Pancreas (tissue), 10 donors: ENCODE data around the gene PLA2G6. TPM values are rescaled to one million over a fixed set of nuclear protein-coding genes. Genes with fewer than 3 reads are reported as not detected.

Experiments used
- ATAC-seq, 4 donors: fragments of 200-7000 bp; cut with Tn5 transposase; one replicate each; pipeline versions ENCODE4 v1.8.0 to v1.9.1; 2020; ENCODE audit warnings: mild to moderate bottlenecking in 4 of 4, moderate library complexity in 4 of 4
- DNase-seq, 6 donors: peaks; one replicate each; pipeline ENCODE4 v3.0.0-alpha.2; 2020
- FAIRE-seq: peaks from 2 replicates; lab custom pipeline; 2012; peaks lifted over from hg19 to GRCh38; lab: Jason Lieb, UNC
- H3K27ac ChIP-seq, 4 donors: fragments of 200-600 bp; sonication (generic); 1 replicate in 3 of 4; 2 replicates in 1 of 4; pipeline versions ENCODE4 v1.5.0 to v1.8.0; 2020
- H3K27me3 ChIP-seq, 4 donors: fragments of 200-600 bp; one replicate each; pipeline ENCODE4 v1.8.0; 2021
- H3K36me3 ChIP-seq, 3 donors: fragments of 200-600 bp; sonication (generic) in 1 of 3; one replicate each; pipeline versions ENCODE4 v1.5.0 to v1.8.0; 2020 to 2021
- H3K4me1 ChIP-seq, 3 donors: fragments of 200-600 bp; one replicate each; pipeline ENCODE4 v1.8.0; 2021
- H3K4me3 ChIP-seq, 4 donors: fragments of 200-600 bp; sonication (generic) in 2 of 4; one replicate each; pipeline versions ENCODE4 v1.5.0 to v1.8.0; 2020 to 2021
- H3K9me3 ChIP-seq, 4 donors: fragments of 200-600 bp; one replicate each; pipeline ENCODE4 v1.8.0; 2021
- WGBS, 2 donors: extraction: QIAGEN DNeasy Blood & Tissue Kit; methylation state at CpG; one replicate each; pipeline ENCODE4 v1.1.7; 2013; 5-methylcytosine and 5-hydroxymethylcytosine counted together
- intact Hi-C, 3 donors: fragments of 100-400 bp; cut with DNase I; formaldehyde crosslinking; loops; one replicate each; pipeline versions ENCODE4 v1.11.1 to v1.14.2; 2022
- polyA plus RNA-seq, 2 donors: library from polyadenylated mRNA; stranded (reverse); fragments of 200-250 nt; gene quantifications; one replicate each; pipeline ENCODE4 v1.2.3, GENCODE V29; 2013
- total RNA-seq, 6 donors: library from RNA; stranded (reverse); fragmentation: NEBNext Ultra II Directional in 4 of 6; extraction: Animal tissue kit (Norgen Biotek cat#: 25700) in 4 of 6; gene quantifications; one replicate each; pipeline versions ENCODE4 v1.2.1 to v1.2.4, GENCODE V29; 2021 to 2023
- TF ChIP-seq, protein P1 (sequence below), 4 donors: fragments of 200-600 bp; sonication (generic) in 3 of 4; IDR thresholded peaks; one replicate each; pipeline versions ENCODE4 v1.5.0 to v1.8.0; 2021; ENCODE audit warnings: antibody characterized with exemption in 4 of 4
- donor health status: healthy with polysubstance abuse.
- donor health status: DM: no; HTN: no; CAD: no; lungs with moderate emphysema.
- donor health status: DM: no; HTN: no; CAD: no.
- donor health status: control.
- donor health status: control.
- donor health status: Bipolar disorder and iron deficiency.
- donor health status: DM: yes; HTN: yes; CAD: no.
- donor health status: DM: no; HTN: no; CAD: no.
- donor health status: DM: no; HTN: no; CAD: no.
- donor health status: DM: yes; HTN: yes; CAD: no.

PLA2G6 gene
- total and polyA plus RNA-seq, 8 donors, result 8.7 to 109 (median 26.1) TPM

DNA sequence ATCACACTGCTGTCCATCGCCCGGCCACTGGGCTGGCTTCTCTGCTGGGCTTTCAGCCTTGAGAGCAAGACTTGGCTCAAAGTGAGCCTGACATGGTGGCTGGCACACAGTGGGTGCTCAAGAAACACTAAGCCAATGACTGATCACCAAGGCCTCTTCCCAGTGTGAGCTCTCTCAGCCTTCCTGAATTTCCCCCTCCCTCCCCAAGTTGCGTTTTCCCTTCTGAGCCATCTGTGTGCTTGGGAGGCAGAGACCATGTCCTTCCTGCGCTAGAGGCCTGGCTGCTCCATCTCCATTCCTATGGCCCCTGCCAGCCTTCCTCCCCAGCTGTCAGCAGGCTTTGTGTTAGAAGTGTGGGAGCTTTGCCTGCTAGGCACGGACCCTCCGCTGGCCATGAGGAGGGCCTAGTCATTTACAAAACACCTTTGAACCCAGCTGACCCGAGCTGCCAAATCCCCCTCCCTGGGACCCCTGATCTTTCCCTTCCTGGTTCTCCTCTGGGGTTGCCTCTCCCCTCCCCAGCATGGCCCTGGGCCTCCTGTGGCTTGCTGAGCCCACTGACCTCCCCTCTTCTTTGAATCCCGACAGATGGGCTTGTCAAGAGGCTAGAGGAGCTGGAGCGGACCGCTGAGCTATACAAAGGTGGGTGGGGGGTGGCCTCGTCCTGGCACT lies 111.2 kb downstream of the PLA2G6 start:
- no peak for ATAC-seq
- WGBS, 2 donors, result 90 to 94% methylated on average over 11 of the region's 11 CpGs
- DNase-seq, result peak in 1 of 6 donors; percentile 39
- intact Hi-C loops, result no loop called here
- TF ChIP-seq, protein P1, sequence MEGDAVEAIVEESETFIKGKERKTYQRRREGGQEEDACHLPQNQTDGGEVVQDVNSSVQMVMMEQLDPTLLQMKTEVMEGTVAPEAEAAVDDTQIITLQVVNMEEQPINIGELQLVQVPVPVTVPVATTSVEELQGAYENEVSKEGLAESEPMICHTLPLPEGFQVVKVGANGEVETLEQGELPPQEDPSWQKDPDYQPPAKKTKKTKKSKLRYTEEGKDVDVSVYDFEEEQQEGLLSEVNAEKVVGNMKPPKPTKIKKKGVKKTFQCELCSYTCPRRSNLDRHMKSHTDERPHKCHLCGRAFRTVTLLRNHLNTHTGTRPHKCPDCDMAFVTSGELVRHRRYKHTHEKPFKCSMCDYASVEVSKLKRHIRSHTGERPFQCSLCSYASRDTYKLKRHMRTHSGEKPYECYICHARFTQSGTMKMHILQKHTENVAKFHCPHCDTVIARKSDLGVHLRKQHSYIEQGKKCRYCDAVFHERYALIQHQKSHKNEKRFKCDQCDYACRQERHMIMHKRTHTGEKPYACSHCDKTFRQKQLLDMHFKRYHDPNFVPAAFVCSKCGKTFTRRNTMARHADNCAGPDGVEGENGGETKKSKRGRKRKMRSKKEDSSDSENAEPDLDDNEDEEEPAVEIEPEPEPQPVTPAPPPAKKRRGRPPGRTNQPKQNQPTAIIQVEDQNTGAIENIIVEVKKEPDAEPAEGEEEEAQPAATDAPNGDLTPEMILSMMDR (IDR thresholded peaks at IDR 0.05), result no peak
- no peaks in the 10 kb centered on the region for H3K9me3 ChIP-seq
- no peak for FAIRE-seq
- no peaks in the 10 kb centered on the region for H3K27me3 ChIP-seq
- H3K27ac ChIP-seq, result no peak overlapping the region
- H3K4me3 ChIP-seq, result no peak overlapping the region
- peaks cover 0 to 60% (median 27%) of the 10 kb centered on the region in 3 donors for H3K36me3 ChIP-seq
- H3K4me1 ChIP-seq, result no peaks in the 10 kb centered on the region

DNA sequence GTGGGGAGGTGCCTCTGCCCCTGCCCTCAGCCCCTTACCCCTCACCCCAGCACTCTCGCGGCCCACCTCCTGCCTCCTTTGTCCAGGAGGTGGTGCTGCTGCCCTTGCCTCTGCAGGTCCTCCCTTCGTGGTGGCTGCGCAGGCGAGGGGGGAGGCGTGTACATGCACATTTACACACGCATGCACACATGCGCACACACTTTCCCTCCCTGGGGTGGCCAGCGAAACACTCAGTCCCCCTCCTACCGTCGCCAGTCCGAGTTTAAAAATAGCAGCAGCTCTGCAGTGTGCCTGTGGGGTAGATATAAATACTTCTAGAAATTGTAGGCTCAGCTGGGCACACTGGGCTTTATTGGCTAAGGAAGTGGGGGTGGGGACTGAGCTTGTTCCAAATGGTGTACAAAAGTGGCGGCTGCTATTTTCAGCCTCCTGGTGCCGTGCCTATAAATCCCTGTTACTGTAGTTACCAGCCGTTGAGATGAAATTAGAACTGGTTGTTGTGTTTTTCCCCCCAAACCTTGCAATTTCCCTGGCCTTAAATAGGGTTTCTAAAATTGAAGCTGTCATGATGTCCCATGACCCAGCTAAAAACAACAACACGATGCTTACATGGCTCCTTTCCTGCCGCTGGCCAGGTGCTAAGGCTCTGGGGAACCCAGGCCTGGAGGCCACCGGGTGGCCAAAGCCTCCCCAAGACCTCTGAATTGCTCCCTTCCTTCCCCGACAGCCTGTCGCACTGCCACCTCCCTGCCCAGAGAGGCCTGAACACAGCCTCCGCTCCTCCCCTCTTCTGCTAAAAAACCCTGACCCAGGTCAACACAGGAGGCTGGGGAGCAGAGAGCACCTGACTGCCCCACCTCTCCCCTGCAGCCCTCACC lies 112.0 kb downstream of the PLA2G6 start:
- DNase-seq (peak in 1 of 6 donors; percentile 36), ATAC-seq (peak in 1 of 4 donors; percentile 18), FAIRE-seq (no peak)
- TF ChIP-seq, protein P1 (IDR thresholded peaks at IDR 0.05), result no peak
- intact Hi-C loops, result no loop called here
- WGBS, 2 donors, result 85% methylated on average over 21 of the region's 21 CpGs
- Histone ChIP-seq H3K9me3 (no peaks in the 10 kb centered on the region), H3K27me3 (no peaks in the 10 kb centered on the region), H3K36me3 (peaks cover 0 to 68% (median 31%) of the 10 kb centered on the region in 3 donors), H3K4me3 (no peak overlapping the region), H3K4me1 (no peaks in the 10 kb centered on the region), H3K27ac (no peak overlapping the region)

DNA sequence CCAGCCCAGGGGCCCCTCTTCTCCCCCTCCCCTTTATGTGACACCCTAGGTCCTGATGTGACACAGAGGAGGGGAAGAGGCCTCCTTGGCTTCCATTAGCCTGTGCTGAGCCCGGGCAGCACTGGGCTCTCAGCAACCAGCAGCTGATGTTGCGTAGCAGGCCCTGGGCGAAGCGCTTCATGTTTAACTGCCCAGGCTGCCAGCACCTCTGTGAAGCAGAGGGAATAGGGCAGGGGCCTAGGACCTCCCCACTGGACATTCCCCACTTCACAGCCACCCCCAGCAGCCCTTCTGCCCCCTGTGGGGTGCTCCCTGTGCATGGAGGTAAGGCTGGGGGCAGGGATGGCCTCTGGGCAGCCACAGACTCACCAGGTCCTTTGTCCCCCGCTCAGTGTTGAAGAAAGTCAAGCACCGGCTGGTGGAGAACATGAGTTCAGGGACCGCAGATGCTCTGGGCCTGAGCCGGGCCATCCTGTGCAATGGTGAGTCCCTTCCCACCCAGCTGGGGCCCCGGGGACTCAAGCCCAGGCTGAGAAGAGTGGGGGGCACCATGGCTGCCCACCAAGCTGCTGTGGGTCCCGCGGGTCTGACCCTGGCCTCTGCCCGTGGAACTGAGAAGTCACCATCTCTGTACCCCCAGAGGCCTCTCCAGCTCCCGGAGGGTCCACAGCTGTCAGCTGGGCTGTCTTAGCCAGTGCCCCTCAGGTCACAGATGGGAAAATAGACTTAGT lies 112.8 kb downstream of the PLA2G6 start:
- Histone ChIP-seq H3K9me3 (no peaks in the 10 kb centered on the region), H3K4me3 (no peak overlapping the region), H3K36me3 (peaks cover 0 to 72% (median 24%) of the 10 kb centered on the region in 3 donors), H3K27me3 (no peaks in the 10 kb centered on the region), H3K27ac (no peak overlapping the region), H3K4me1 (no peaks in the 10 kb centered on the region)
- no peak for FAIRE-seq
- no peak for ATAC-seq
- DNase-seq, result peak in 1 of 6 donors; percentile 63
- TF ChIP-seq, protein P1 (IDR thresholded peaks at IDR 0.05), result no peak
- intact Hi-C loops, result no loop called here
- WGBS, 2 donors, result 91 to 98% methylated on average over 12 to 13 of the region's 13 CpGs

DNA sequence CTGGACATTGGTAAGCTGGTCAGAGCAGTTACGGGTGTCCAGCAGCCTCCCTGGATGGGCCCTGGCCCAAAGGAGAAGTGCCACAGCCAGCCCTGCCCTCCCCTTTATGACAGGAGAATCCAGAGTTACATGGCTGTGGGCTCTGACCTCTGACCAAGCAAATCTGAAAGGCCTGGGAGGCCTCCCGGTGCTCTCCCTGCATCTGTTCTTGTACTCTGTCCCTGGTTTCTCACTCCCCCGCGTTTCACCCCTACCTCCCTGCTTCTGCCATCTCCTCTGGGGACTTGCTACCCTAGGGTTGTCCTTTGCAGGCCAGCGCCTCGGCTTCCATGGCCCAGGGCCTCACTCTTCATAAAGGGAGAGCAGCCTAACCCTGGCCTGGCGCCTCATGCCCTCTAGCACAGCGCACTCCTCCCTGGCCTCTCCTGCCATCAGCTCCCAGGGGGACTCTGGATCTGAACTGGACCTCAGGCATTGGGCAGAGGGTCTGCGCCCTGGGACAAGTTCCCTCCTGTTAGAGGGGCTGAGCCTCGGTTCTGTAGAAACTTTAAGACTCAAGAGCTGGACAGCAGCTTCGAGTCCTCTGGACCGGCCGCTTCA lies 113.8 kb downstream of the PLA2G6 start:
- WGBS, 2 donors, result 93 to 98% methylated on average over 13 of the region's 13 CpGs
- no peak overlapping the region for H3K27ac ChIP-seq
- no peak for FAIRE-seq
- intact Hi-C loops, result no loop called here
- no peak overlapping the region for H3K4me3 ChIP-seq
- H3K4me1 ChIP-seq, result no peaks in the 10 kb centered on the region
- peak in 2 of 6 donors; percentile 18 to 42 for DNase-seq
- H3K27me3 ChIP-seq, result no peaks in the 10 kb centered on the region
- H3K36me3 ChIP-seq, result peaks cover 0 to 66% (median 20%) of the 10 kb centered on the region in 3 donors
- H3K9me3 ChIP-seq, result no peaks in the 10 kb centered on the region
- ATAC-seq, result no peak
- TF ChIP-seq, protein P1 (IDR thresholded peaks at IDR 0.05), result no peak
